Esophagus muscularis mucosa (tissue), 4 donors: Measurements from ENCODE around the gene TUBGCP2. TPM values are rescaled to one million over a fixed set of nuclear protein-coding genes. Genes with fewer than 3 reads are reported as not detected.

Experiments used
- DNase-seq: peaks from one replicate; pipeline ENCODE4 v3.0.0-alpha.2; 2017; ENCODE audit errors: extremely low spot score
- H3K27ac ChIP-seq, 4 donors: fragments of 200-600 bp; sonication (generic); replicated peaks in 1 of 4; 1 replicate in 3 of 4; 2 replicates in 1 of 4; pipeline ENCODE4 v1.5.1; 2016 to 2019; ENCODE audit warnings: mild to moderate bottlenecking in 1 of 4
- H3K27me3 ChIP-seq, 4 donors: fragments of 200-600 bp; sonication (generic); one replicate each; pipeline versions ENCODE4 v1.5.1 to v1.6.0; 2016 to 2019
- H3K36me3 ChIP-seq, 4 donors: fragments of 200-600 bp; sonication (generic); one replicate each; pipeline ENCODE4 v1.5.1; 2016 to 2019
- H3K4me1 ChIP-seq, 4 donors: fragments of 200-600 bp; sonication (generic); one replicate each; pipeline ENCODE4 v1.5.1; 2016 to 2019
- H3K4me3 ChIP-seq, 4 donors: fragments of 200-600 bp; sonication (generic); 1 replicate in 2 of 4; 2 replicates in 2 of 4; pipeline ENCODE4 v1.5.1; 2016 to 2019; ENCODE audit warnings: mild to moderate bottlenecking in 4 of 4, moderate library complexity in 1 of 4
- H3K9me3 ChIP-seq, 4 donors: fragments of 200-600 bp; sonication (generic); 1 replicate in 3 of 4; 2 replicates in 1 of 4; pipeline ENCODE4 v1.5.1; 2016 to 2019
- EP300 ChIP-seq: sonication (generic); formaldehyde crosslinking; IDR thresholded peaks from one replicate; pipeline ENCODE4 v1.6.1; 2017; ENCODE audit warnings: antibody characterized with exemption
- POLR2A ChIP-seq: fragments of 450-650 bp; IDR thresholded peaks from one replicate; pipeline ENCODE4 v1.6.1; 2017; ENCODE audit warnings: antibody characterized with exemption, moderate library complexity, mild to moderate bottlenecking, low read depth
- POLR2AphosphoS5 ChIP-seq, 2 donors: sonication (generic); formaldehyde crosslinking; IDR thresholded peaks; one replicate each; pipeline ENCODE4 v1.6.1; 2017; ENCODE audit warnings: antibody characterized with exemption in 2 of 2
- WGBS: methylation state at CpG from one replicate; pipeline ENCODE4 v1.1.5; 2018; 5-methylcytosine and 5-hydroxymethylcytosine counted together
- intact Hi-C: fragments of 100-400 bp; cut with DNase I; formaldehyde crosslinking; loops from one replicate; pipeline ENCODE4 v1.15.1; 2023
- total RNA-seq, 4 donors: library from RNA; depleted of rRNA; stranded (reverse); fragments of >200 nt; gene quantifications; one replicate each; pipeline versions ENCODE4 v1.1.0 to v1.2.1, GENCODE V29; 2016
- TF ChIP-seq, protein P1 (sequence below), 3 experiments: fragments of 200-600 bp in 2 of 3; fragments of 450-650 bp in 1 of 3; sonication (generic) in 2 of 3; IDR thresholded peaks; one replicate each; pipeline ENCODE4 v1.5.1; 2017 to 2019; ENCODE audit warnings: antibody characterized with exemption in 3 of 3, mild to moderate bottlenecking in 2 of 3, moderate library complexity in 1 of 3

Gene TUBGCP2
- total RNA-seq, 4 donors from 2014 or later = 30.2 to 54.4 (median 39.0) TPM

- WGBS = 83% methylated on average over 8 of the region's 13 CpGs
- Histone ChIP-seq H3K9me3 (no peaks in the 10 kb centered on the region), H3K27ac (no peak overlapping the region), H3K36me3 (no peaks in the 10 kb centered on the region), H3K27me3 (peaks cover 0 to 44% (median 0%) of the 10 kb centered on the region in 4 donors), H3K4me1 (peaks cover 22 to 27% (median 25%) of the 10 kb centered on the region in 4 donors), H3K4me3 (no peak overlapping the region)
- intact Hi-C loops = no loop called here
- DNase-seq = no peak
- TF ChIP-seq, protein P1, sequence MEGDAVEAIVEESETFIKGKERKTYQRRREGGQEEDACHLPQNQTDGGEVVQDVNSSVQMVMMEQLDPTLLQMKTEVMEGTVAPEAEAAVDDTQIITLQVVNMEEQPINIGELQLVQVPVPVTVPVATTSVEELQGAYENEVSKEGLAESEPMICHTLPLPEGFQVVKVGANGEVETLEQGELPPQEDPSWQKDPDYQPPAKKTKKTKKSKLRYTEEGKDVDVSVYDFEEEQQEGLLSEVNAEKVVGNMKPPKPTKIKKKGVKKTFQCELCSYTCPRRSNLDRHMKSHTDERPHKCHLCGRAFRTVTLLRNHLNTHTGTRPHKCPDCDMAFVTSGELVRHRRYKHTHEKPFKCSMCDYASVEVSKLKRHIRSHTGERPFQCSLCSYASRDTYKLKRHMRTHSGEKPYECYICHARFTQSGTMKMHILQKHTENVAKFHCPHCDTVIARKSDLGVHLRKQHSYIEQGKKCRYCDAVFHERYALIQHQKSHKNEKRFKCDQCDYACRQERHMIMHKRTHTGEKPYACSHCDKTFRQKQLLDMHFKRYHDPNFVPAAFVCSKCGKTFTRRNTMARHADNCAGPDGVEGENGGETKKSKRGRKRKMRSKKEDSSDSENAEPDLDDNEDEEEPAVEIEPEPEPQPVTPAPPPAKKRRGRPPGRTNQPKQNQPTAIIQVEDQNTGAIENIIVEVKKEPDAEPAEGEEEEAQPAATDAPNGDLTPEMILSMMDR (IDR thresholded peaks at IDR 0.05) = no peak
- TF ChIP-seq EP300 (no peak), POLR2A (no peak), POLR2AphosphoS5 (IDR thresholded peaks at IDR 0.05) (no peak)
Observed at GRCh38 chr10:133254421-133255120, 54.1 kb downstream of the TUBGCP2 start.

DNA sequence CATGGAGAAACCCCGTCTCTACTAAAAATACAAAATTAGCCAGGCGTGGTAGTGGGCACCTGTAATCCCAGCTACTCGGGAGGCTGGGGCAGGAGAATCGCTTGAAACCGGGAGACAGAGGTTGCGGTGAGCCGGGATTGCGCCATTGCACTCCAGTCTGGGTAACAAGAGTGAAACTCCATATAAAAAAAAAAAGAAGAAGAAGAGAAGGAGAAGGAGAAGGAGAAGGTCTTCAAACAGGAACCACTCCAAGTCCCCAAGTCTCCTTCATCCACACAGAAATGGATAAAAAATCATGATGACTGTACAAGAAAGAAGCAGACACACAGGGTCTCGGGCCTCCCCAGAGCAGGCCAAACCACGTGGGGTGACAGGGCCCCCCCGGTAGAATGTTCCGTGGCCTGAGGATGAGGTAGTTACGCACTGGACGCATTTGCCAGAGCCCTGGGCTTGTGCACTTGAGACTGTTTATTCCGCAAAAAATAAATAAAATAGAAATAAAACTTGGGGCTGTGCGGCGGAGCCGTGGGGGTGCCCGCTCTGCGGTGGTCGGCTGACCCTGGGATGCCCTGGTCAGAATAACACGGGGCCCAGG, 55.2 kb downstream of the TUBGCP2 start:
- peaks cover 0 to 55% (median 0%) of the 10 kb centered on the region in 4 donors for H3K27me3 ChIP-seq
- DNase-seq = no peak
- intact Hi-C loops = no loop called here

DNA sequence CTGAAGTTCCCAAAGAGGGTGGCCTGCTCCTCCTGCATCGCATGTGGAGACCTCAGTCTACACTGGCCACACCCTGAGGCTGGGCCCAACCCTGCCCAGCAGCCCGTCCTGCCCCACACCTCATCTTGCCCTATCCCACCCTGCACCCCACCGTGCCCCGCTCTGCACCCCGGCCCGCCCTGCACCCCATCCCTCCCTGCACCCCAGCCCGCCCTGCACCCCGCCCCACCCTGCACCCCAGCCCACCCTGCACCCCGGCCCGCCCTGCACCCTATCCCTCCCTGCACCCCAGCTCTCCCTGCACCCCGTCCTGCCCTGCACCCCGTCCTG, 56.5 kb downstream of the TUBGCP2 start:
- 93% methylated on average over 11 of the region's 12 CpGs for WGBS
- Histone ChIP-seq H3K9me3 (no peaks in the 10 kb centered on the region), H3K36me3 (no peaks in the 10 kb centered on the region), H3K27me3 (peaks cover 0 to 67% (median 4%) of the 10 kb centered on the region in 4 donors), H3K4me3 (no peak overlapping the region), H3K4me1 (peaks cover 1 to 3% (median 2%) of the 10 kb centered on the region in 4 donors), H3K27ac (no peak overlapping the region)
- DNase-seq = no peak
- TF ChIP-seq POLR2AphosphoS5 (IDR thresholded peaks at IDR 0.05) = no peak
- TF ChIP-seq POLR2A = no peak
- TF ChIP-seq, protein P1 (IDR thresholded peaks at IDR 0.05) = no peak
- TF ChIP-seq EP300 = no peak
- intact Hi-C loops = no loop called here

More for the DNA sequence above, 55.2 kb downstream of the TUBGCP2 start:
- Histone ChIP-seq H3K36me3 (no peaks in the 10 kb centered on the region), H3K27ac (no peak overlapping the region), H3K4me3 (no peak overlapping the region), H3K4me1 (peaks cover 13 to 16% (median 14%) of the 10 kb centered on the region in 4 donors), H3K9me3 (no peaks in the 10 kb centered on the region)
- 87% methylated on average over 22 of the region's 22 CpGs for WGBS
- TF ChIP-seq POLR2AphosphoS5 (IDR thresholded peaks at IDR 0.05) = no peak
- TF ChIP-seq, protein P1 (IDR thresholded peaks at IDR 0.05) = no peak

DNA sequence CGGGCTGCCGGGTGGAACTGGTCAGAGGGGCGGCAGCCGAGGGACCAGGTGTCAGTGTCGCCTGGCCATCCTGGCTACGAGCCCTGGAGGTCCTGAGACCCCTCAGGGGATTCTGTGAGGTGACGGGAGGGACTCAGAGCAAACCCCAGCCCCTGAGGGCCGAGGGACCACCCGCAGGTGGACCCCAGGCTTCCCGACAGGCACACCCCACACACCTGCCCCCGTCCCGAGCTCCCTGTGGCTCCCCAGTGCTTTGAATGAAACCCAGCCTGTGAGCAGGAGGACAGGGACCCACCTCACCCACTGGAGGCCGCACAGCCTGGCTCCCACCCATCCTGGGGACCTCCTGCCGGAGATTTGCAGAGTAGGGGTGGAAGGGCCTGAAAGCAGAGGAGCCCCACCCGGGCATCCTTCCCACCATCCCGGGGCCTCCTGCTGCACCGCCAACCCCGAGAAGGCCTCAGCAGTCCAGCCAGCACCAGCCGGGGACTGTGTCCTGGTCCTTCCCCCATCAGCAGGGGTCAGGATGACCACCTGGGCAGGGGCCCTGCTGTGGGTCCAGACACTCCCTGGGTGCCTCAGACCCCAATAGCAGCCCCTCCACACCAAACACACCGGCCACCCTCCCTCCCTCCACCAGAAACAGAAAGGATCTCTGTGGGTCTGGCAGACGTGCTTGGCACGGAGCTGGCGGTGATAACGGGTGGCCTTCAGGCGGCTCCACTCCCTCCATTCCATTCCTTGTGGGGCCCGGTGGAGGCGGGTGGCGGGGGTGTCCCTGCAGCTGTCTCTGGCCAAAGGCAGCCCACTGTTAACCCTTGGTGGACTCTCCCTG, 57.1 kb downstream of the TUBGCP2 start:
- intact Hi-C loops = no loop called here
- H3K36me3 ChIP-seq = no peaks in the 10 kb centered on the region
- no peaks in the 10 kb centered on the region for H3K4me1 ChIP-seq
- H3K27ac ChIP-seq = no peak overlapping the region
- TF ChIP-seq POLR2AphosphoS5 (IDR thresholded peaks at IDR 0.05) (no peak), EP300 (no peak), POLR2A (no peak)
- TF ChIP-seq, protein P1 (IDR thresholded peaks at IDR 0.05) = no peak
- WGBS = 67% methylated on average over 14 of the region's 28 CpGs
- no peaks in the 10 kb centered on the region for H3K9me3 ChIP-seq
- DNase-seq = no peak
- H3K4me3 ChIP-seq = no peak overlapping the region
- H3K27me3 ChIP-seq = peaks cover 0 to 73% (median 5%) of the 10 kb centered on the region in 4 donors
